NCI-H446 treated with DMSO at 0.1 percent for 48 hours (cell line): Measurements from ENCODE around the gene SEL1L3.
"Not testable (repeated sequence)": the region's sequence is repeated elsewhere in the genome, so short reads cannot be mapped to it uniquely, and the experiment has no call there.

Experiments used
- DNase-seq: peaks from one replicate; lab custom pipeline; 2025; lab: John Stamatoyannopoulos, UW

The SEL1L3 gene

GRCh38 chr4:25879587-25879986 is 16.8 kb upstream of the SEL1L3 start:
- no peak for DNase-seq

- no peak for DNase-seq
These were observed 16.4 kb upstream of the SEL1L3 start for GRCh38 chr4:25879091-25879584.

- DNase-seq, result no peak
These were observed 15.9 kb upstream of the SEL1L3 start for GRCh38 chr4:25878676-25879075.

GRCh38 chr4:25875281-25875745 is 12.5 kb upstream of the SEL1L3 start:
- no peak for DNase-seq

GRCh38 chr4:25874655-25875054 is 11.9 kb upstream of the SEL1L3 start:
- no peak for DNase-seq

- no peak for DNase-seq
These were observed 10.9 kb upstream of the SEL1L3 start for GRCh38 chr4:25873632-25874129.

- no peak for DNase-seq
These were observed 10.3 kb upstream of the SEL1L3 start for GRCh38 chr4:25872851-25873631.

- DNase-seq, result no peak
These were observed 7.3 kb upstream of the SEL1L3 start for GRCh38 chr4:25870081-25870480.

GRCh38 chr4:25867781-25868294 is 5.0 kb upstream of the SEL1L3 start:
- DNase-seq, result no peak

GRCh38 chr4:25866401-25866800 is 3.6 kb upstream of the SEL1L3 start:
- not testable (repeated sequence) for DNase-seq

- DNase-seq, result no peak
These were observed 2.8 kb upstream of the SEL1L3 start for GRCh38 chr4:25865586-25865985.

- DNase-seq, result no peak
These were observed 1.1 kb upstream of the SEL1L3 start for GRCh38 chr4:25863831-25864418.

GRCh38 chr4:25863347-25863784 is 578 bp upstream of the SEL1L3 start:
- DNase-seq, result no peak

- DNase-seq, result no peak
These were observed 807 bp downstream of the SEL1L3 start for GRCh38 chr4:25861951-25862410.

- DNase-seq, result no peak
These were observed 1.4 kb downstream of the SEL1L3 start for GRCh38 chr4:25861280-25861950.

- DNase-seq, result no peak
These were observed 2.1 kb downstream of the SEL1L3 start for GRCh38 chr4:25860586-25861279.

GRCh38 chr4:25859429-25860148 is 3.2 kb downstream of the SEL1L3 start:
- no peak for DNase-seq

- no peak for DNase-seq
These were observed 4.9 kb downstream of the SEL1L3 start for GRCh38 chr4:25857851-25858400.

- DNase-seq, result no peak
These were observed 5.4 kb downstream of the SEL1L3 start for GRCh38 chr4:25857403-25857802.

- DNase-seq, result no peak
These were observed 6.0 kb downstream of the SEL1L3 start for GRCh38 chr4:25856756-25857155.

- DNase-seq, result no peak
These were observed 10.7 kb downstream of the SEL1L3 start for GRCh38 chr4:25852103-25852502.
